Measurements from ENCODE around the gene INPP4A.

INPP4A gene

GRCh38 chr2:98438190-98439133 lies 6.2 kb upstream of the INPP4A start:
- peak; percentile 61 for DNase-seq

GRCh38 chr2:98441706-98442450 lies 2.8 kb upstream of the INPP4A start:
- no peak for DNase-seq

GRCh38 chr2:98442488-98442887 lies 2.2 kb upstream of the INPP4A start:
- DNase-seq: no peak

GRCh38 chr2:98445177-98445682 lies 572 bp downstream of the INPP4A start:
- no peak for DNase-seq

GRCh38 chr2:98445683-98446581 lies 1.3 kb downstream of the INPP4A start:
- DNase-seq: no peak

GRCh38 chr2:98446850-98447249 lies 2.2 kb downstream of the INPP4A start:
- DNase-seq: no peak

- peak; percentile 83 for DNase-seq
Measured at GRCh38 chr2:98448441-98449145, 3.9 kb downstream of the INPP4A start.

GRCh38 chr2:98452396-98453027 lies 7.9 kb downstream of the INPP4A start:
- no peak for DNase-seq

GRCh38 chr2:98453083-98453482 lies 8.4 kb downstream of the INPP4A start:
- no peak for DNase-seq

- DNase-seq: no peak
Measured at GRCh38 chr2:98453531-98453930, 8.9 kb downstream of the INPP4A start.

- no peak for DNase-seq
Measured at GRCh38 chr2:98454073-98454472, 9.4 kb downstream of the INPP4A start.

GRCh38 chr2:98454500-98455235 lies 10.0 kb downstream of the INPP4A start:
- peak; percentile 55 for DNase-seq

GRCh38 chr2:98455494-98455976 lies 10.9 kb downstream of the INPP4A start:
- DNase-seq: peak; percentile 68

- DNase-seq: no peak
Measured at GRCh38 chr2:98457045-98457696, 12.5 kb downstream of the INPP4A start.

GRCh38 chr2:98458207-98458606 lies 13.5 kb downstream of the INPP4A start:
- peak; percentile 59 for DNase-seq

- no peak for DNase-seq
Measured at GRCh38 chr2:98458667-98459380, 14.2 kb downstream of the INPP4A start.

- DNase-seq: no peak
Measured at GRCh38 chr2:98459496-98460175, 15.0 kb downstream of the INPP4A start.

Data from CD4-positive, alpha-beta T cell treated with Interleukin-21 for 1 hour (primary cell).